Skeletal muscle satellite cell (primary cell): Measurements from ENCODE around the gene CCDC182.

Source experiments
- H3K27me3 ChIP-seq: 2 replicates; pipeline ENCODE4 v1.7.0; 2013; ENCODE audit warnings: low read length; ENCODE audit not compliant: control insufficient read depth, insufficient read depth
- H3K36me3 ChIP-seq: 2 replicates; pipeline ENCODE4 v1.7.0; 2013; ENCODE audit warnings: mild to moderate bottlenecking, control low read depth, low read length; ENCODE audit not compliant: insufficient read depth
- H3K4me1 ChIP-seq: 2 replicates; pipeline ENCODE4 v1.7.0; 2013; ENCODE audit warnings: low read length; ENCODE audit not compliant: control insufficient read depth, insufficient read depth
- H3K4me2 ChIP-seq: 2 replicates; pipeline ENCODE4 v1.7.0; 2013; ENCODE audit warnings: mild to moderate bottlenecking, low read length
- H3K4me3 ChIP-seq: 2 replicates; pipeline ENCODE4 v1.7.0; 2013; ENCODE audit warnings: low read length
- H3K9ac ChIP-seq: 2 replicates; pipeline ENCODE4 v1.7.0; 2013; ENCODE audit warnings: mild to moderate bottlenecking, low read depth, low read length, moderate library complexity
- H3K9me3 ChIP-seq: replicated peaks from 2 replicates; pipeline ENCODE4 v1.7.0; 2013; ENCODE audit warnings: mild to moderate bottlenecking, control low read depth, low read length

Gene CCDC182

DNA sequence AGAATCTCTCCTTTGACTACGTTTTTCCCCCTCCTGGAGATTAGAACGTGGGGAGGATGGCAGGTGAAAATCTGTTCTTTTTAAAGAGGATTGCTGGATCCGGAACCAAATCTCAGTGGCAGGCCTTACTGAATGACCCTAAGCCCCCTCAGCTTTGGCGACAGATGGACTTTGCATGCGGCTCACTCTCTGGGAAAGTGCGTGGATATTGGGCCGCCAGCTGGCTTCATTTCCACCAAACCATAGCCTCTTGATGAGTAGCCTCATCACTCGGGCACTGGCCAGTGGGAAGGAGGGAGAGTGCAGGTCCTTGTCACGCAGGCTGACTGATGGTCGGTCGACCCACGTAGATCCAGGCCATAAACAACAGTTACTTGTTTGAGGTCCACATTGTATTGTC is 31.3 kb upstream of the CCDC182 start:
- Histone ChIP-seq H3K36me3 (no peaks in the 10 kb centered on the region), H3K4me3 (no peak overlapping the region), H3K4me1 (no peaks in the 10 kb centered on the region), H3K9ac (no peak overlapping the region), H3K4me2 (no peak overlapping the region), H3K27me3 (peaks cover 64% of the 10 kb centered on the region), H3K9me3 (no peaks in the 10 kb centered on the region)

DNA sequence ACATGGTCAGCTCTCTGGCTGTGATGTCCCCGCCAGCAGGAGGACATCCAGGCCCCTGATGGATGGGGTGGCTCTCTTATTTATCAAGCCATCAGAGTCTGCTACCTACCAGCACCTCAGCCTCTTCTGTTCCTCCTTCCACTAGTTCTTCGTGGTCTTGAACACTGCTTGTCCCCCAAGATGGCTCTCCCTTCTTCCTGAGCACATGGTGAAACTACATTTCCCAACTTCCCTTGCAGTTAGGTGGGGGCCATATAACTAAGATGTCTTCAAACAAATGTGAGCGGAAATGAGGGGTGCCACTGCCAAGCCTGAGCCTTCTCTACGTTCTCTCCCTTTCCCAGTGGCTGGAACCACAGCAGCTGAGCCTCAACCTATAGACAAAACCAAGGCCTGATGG is 29.8 kb upstream of the CCDC182 start:
- Histone ChIP-seq H3K36me3 (no peaks in the 10 kb centered on the region), H3K4me1 (no peaks in the 10 kb centered on the region), H3K9me3 (no peaks in the 10 kb centered on the region), H3K4me3 (no peak overlapping the region), H3K9ac (no peak overlapping the region), H3K27me3 (peaks cover 71% of the 10 kb centered on the region), H3K4me2 (no peak overlapping the region)

DNA sequence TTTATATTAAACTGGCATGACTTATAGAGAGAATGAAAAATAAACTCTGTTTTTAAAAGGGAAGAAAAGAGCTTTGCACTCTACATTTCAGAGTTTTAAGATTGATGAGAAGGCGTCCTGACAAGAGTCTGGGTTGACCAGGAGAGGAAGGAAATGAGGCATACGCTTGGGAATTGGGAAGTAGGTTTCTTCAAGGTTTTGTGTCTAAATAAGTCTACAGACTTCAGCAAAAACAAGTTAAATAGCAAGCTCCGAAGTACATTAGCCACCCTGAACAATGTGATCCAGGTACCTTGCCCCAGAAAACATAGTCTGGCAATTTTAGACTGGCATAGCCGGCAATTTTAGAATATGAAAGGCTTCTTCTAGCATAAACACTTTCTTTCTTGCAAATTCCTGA is 28.5 kb upstream of the CCDC182 start:
- no peak overlapping the region for H3K4me2 ChIP-seq
- peaks cover 83% of the 10 kb centered on the region for H3K27me3 ChIP-seq
- H3K36me3 ChIP-seq: no peaks in the 10 kb centered on the region
- no peak overlapping the region for H3K4me3 ChIP-seq
- no peaks in the 10 kb centered on the region for H3K9me3 ChIP-seq
- no peak overlapping the region for H3K9ac ChIP-seq
- no peaks in the 10 kb centered on the region for H3K4me1 ChIP-seq

DNA sequence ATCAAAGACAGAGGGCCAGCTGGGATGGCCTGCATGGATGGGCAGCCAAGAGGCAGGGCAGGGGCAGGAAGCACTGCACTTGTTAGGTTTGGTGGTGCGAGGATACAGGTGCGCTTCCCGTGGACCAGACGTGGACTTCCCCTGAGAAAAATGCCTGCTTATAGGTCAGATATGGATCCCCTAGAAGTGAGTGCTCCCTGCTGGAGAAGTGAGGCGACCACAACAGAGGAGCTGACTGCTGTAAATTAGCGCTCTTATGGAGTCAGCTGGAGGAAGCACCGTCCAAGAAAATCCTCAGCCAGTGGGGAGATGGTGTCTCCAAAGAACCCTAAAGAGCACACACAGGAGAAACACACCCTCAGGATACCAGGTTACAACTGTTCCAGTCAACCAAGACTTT is 27.7 kb upstream of the CCDC182 start:
- H3K36me3 ChIP-seq: no peaks in the 10 kb centered on the region
- peaks cover 89% of the 10 kb centered on the region for H3K27me3 ChIP-seq
- no peak overlapping the region for H3K9ac ChIP-seq
- no peak overlapping the region for H3K4me3 ChIP-seq
- no peak overlapping the region for H3K4me2 ChIP-seq
- no peaks in the 10 kb centered on the region for H3K9me3 ChIP-seq
- no peaks in the 10 kb centered on the region for H3K4me1 ChIP-seq

DNA sequence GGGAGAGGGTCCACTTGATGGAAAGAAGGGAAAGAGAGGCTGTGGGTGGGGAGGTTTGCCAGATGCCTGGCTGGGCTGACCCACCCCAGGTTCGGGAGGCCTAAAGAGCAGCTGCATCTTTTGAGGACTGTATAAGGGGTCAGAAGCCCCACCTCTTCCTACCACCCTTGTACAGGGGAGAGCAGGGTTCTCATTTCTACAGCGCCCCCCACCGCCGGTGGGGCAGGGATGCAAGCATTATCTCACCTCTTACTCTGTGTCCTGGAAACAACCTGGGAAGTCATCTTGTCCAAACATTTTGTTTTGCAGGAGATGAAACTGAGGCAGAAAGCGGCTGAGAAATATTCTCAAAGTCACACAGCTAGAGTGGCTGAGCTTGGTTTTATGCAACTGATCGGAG is 22.5 kb upstream of the CCDC182 start:
- Histone ChIP-seq H3K36me3 (no peaks in the 10 kb centered on the region), H3K4me1 (no peaks in the 10 kb centered on the region), H3K4me2 (no peak overlapping the region), H3K9me3 (no peaks in the 10 kb centered on the region), H3K27me3 (peaks cover 59% of the 10 kb centered on the region), H3K9ac (no peak overlapping the region), H3K4me3 (no peak overlapping the region)

DNA sequence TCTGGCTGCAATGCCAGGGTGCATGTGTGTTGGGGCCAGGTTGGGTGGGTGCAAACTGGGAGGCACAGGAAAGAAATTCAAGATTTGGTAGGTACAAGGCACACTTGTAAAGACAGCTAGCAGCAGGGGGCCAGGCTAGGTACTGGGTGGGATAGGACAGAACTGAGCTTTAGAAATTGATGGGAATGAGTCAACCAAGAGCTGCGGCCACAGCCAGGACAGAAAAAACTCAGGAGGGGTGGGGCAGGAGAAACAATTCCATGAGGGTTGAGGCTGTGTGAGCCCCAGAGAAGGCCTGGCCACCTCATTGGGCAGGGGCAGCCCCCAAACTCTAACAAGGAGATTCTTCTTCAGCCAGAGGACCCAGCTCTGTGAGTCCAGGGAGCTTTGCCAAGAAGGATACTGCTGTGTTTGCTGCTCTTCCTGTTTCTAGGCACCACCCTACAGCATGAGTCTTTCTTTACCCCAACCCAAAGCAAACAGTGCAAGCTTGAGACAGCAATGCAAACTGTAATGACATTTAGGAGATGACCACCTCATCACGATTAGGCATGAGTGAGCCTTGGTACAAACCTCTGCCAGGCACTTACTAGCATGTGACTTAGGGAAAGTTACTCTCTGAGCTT is 21.3 kb upstream of the CCDC182 start:
- Histone ChIP-seq H3K4me1 (no peaks in the 10 kb centered on the region), H3K9me3 (no peaks in the 10 kb centered on the region), H3K27me3 (peaks cover 60% of the 10 kb centered on the region), H3K4me3 (no peak overlapping the region), H3K36me3 (no peaks in the 10 kb centered on the region), H3K4me2 (no peak overlapping the region), H3K9ac (no peak overlapping the region)

DNA sequence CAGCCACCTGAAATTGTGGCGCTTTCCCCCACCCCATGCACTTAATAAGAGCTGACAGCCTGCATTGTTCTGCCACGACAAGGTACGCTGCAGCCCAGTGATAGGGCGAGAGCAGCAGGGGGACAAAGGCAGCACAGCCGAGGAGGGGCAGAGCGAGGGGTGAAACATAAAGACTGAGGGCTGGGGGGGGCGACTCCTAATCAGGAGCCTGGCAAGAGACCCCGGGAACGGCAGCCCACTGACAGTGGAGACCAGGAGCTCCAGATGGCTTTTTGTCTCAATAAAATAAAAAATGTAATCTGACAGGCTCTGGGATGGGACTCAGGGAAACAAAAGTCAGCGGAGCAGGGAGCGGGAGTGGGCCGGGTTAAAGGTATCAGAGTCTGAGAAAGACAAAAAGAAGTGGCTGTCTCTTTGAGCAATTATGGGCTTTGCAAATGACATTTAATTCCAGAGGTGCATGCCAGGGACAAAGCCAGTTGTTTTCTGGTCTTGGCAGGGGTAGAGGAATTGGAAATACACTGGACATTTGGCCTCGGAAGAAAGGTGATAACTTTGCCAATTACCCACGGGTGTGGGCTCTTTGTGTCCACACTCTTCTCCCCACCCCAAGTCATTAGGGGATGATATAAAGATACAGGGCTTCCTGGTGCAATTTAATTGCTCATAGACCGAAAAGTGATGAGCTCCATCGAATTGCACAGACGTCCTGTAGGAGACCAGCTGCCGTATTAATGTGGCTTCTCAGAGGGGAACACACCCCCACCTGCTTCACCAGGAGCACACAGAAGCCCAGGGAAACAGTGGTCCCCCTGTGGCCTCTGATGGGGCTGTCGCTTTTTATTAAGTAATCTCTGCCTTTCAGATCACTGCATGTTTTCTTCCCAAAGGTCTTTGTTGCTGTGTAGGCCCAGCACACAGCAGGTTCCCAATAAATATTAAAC is 17.6 kb upstream of the CCDC182 start:
- no peaks in the 10 kb centered on the region for H3K9me3 ChIP-seq
- no peak overlapping the region for H3K4me2 ChIP-seq
- H3K4me3 ChIP-seq: no peak overlapping the region
- peaks cover 52% of the 10 kb centered on the region for H3K27me3 ChIP-seq
- no peaks in the 10 kb centered on the region for H3K4me1 ChIP-seq
- no peak overlapping the region for H3K9ac ChIP-seq
- no peaks in the 10 kb centered on the region for H3K36me3 ChIP-seq

DNA sequence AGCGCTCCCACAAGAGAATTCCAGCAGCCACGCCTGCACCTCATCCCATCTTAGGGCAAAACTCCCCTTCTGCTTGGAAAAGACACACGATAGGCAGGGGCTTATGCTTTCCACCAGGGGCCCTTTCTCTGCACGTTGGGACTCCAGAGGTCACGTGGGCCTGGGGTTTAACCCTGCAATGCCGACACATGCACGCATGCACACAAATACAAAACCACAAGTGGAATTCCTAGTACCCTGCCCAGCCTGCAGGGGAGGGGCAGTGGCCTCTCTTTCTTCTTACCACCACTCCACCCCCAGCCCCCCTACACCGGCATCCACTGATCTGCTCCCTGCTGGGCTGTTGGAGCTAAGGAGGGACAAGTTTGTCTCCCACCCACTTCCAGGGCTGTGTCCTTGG is 16.8 kb upstream of the CCDC182 start:
- H3K36me3 ChIP-seq: no peaks in the 10 kb centered on the region
- H3K4me1 ChIP-seq: no peaks in the 10 kb centered on the region
- H3K9me3 ChIP-seq: no peaks in the 10 kb centered on the region
- H3K4me2 ChIP-seq: no peak overlapping the region
- H3K9ac ChIP-seq: no peak overlapping the region
- H3K4me3 ChIP-seq: no peak overlapping the region
- peaks cover 49% of the 10 kb centered on the region for H3K27me3 ChIP-seq

DNA sequence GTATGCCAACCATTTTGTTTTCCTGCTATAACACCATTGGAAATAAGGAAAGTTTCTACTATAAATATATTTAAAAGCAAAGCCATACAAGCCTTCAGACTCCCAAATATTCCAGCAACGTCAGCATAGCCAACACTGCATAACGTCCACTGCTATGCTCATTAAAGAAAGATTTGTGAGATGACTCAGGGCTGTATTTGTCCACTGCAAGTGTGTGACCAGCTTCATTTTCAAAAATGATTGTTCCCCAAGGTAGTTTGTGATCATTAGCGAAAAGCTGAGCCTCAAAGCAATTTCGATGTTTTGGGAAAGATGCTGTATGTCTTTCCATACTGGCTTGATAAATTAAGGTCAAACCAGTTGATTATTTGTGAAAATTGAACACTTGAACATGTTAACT is 14.9 kb upstream of the CCDC182 start:
- H3K9me3 ChIP-seq: no peaks in the 10 kb centered on the region
- H3K4me1 ChIP-seq: no peaks in the 10 kb centered on the region
- H3K9ac ChIP-seq: no peak overlapping the region
- H3K27me3 ChIP-seq: peaks cover 46% of the 10 kb centered on the region
- H3K4me3 ChIP-seq: no peak overlapping the region
- H3K4me2 ChIP-seq: no peak overlapping the region
- no peaks in the 10 kb centered on the region for H3K36me3 ChIP-seq

DNA sequence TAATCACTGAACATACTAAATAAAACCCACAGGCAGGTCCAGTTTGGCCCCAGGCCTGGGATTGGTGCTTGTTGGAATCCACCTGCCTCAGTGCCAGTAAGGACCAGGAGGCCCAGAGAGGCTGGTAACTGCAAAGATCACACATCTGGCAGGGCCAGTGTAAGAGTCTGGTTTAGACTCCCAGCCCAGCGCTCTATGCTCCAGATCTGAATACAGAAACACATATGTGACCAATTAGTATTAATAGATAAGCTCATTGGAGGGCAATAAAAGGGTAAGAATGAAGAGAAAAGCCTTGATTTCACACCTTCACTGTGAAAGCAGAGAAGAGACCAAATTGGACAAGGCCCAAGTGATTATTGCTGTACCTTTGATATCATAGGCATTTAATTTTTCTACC is 13.6 kb upstream of the CCDC182 start:
- no peaks in the 10 kb centered on the region for H3K36me3 ChIP-seq
- no peak overlapping the region for H3K9ac ChIP-seq
- no peaks in the 10 kb centered on the region for H3K4me1 ChIP-seq
- no peak overlapping the region for H3K4me3 ChIP-seq
- H3K4me2 ChIP-seq: no peak overlapping the region
- H3K9me3 ChIP-seq: no peaks in the 10 kb centered on the region
- peaks cover 46% of the 10 kb centered on the region for H3K27me3 ChIP-seq

DNA sequence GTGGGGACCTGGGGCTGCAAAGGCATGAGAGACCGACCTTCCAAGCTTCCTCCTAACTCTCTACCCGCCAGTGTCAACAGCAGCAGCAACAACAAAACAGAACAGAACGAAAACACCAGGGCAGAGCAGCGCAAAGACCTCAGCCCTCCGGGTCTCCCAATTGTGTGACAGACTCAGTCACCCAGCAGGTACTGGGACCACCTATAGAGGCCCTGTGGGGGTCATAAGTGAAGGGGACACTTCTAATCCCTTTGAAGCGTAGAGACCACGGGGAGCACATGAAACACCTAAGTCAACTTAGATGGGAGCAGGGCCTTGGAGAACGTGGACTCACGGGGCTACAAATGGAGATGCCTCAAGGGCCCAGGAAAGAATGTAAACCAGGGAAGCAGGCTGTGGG is 12.6 kb upstream of the CCDC182 start:
- H3K4me3 ChIP-seq: no peak overlapping the region
- H3K9ac ChIP-seq: no peak overlapping the region
- H3K9me3 ChIP-seq: no peaks in the 10 kb centered on the region
- no peaks in the 10 kb centered on the region for H3K36me3 ChIP-seq
- H3K4me1 ChIP-seq: no peaks in the 10 kb centered on the region
- H3K4me2 ChIP-seq: no peak overlapping the region
- H3K27me3 ChIP-seq: peaks cover 38% of the 10 kb centered on the region

DNA sequence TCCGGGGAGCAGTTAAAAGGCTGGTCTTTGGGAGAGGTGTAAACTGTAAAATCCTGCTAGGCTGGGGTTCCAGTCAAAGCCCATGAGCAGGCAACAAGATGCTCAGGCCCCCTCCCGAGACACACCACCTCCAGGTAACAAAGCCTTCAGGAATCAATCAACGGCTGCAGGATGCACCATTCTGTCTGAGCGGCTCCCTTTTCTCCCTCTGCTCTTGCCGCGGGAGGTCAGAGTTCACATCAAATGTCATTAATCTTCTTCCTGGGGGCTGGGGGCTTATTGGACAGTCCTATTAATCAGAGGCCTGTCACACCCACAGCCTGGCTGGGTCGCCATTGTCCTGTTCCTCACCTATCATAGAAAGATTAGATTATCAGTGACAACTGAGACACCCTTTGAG is 11.9 kb upstream of the CCDC182 start:
- Histone ChIP-seq H3K4me3 (no peak overlapping the region), H3K4me1 (no peaks in the 10 kb centered on the region), H3K4me2 (no peak overlapping the region), H3K9ac (no peak overlapping the region), H3K27me3 (peaks cover 31% of the 10 kb centered on the region), H3K36me3 (no peaks in the 10 kb centered on the region), H3K9me3 (no peaks in the 10 kb centered on the region)
